Fibroblast of skin of left biceps (primary cell): ENCODE measurements around the gene PIRT.
"Not testable (repeated sequence)": the region's sequence is repeated elsewhere in the genome, so short reads cannot be mapped to it uniquely, and the experiment has no call there.

Source experiments
- DNase-seq, 2 experiments: peaks; one replicate each; pipeline ENCODE4 v3.0.0-alpha.2; 2013; ENCODE audit warnings: low read depth in 2 of 2

The PIRT gene

DNA sequence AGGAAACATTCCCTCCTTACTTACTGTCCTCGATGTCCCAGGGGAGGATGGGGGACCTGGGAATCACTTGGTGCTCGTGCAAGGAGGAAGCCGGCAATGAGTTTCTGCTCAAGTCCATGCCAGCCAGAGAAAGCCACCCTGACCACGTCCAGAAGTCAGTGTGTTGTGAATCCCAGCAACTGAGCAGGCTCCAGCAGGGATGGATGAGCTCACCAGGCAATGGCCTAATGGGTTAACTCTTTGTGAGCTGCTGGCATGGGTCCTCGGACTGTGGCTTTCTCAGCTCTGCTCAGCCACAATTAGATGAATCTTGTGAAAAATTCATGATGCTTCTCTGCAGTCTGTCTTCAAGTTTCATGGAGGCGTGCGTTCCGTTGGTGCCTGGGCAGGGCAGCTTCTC lies at the start of gene PIRT:
Gene PIRT, minus strand, starts transcription at position 167 of the 400 bp plus-strand sequence. CDS start 12,442 bp downstream, outside the sequence.
- DNase-seq: no peak

GRCh38 chr17:10881959-10882358 lies 44.1 kb upstream of the PIRT start:
- DNase-seq: no peak

DNA sequence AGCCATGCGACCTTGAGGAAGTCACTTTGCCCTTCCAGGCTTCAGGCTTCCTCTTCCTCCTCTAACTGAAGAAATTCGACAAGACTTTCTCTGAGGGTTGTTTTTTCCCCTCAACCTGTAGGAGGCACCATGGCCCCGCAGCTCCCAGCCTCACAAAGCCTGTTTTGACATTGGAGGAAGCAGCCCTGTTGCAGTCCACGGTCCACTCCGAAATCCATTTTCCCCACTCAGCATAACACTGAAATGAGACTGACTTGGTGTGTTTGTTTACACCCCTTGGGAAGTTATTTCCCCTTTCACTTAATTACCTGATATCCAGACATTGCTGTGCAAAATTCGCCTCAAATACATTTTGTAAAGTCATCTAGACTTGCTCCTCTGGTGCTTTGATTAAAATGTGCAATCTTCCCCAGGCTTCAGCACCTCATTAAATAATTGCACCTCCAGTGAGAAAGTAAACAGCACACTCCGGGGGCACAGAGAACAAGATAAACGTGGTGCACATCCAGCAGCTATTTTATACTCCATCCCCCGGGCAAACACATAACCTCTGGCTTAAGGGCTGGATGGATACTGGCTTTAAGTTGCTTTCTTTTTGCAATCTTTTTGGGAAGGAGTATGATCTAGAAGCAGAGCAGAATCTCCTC lies 41.4 kb upstream of the PIRT start:
- no peak for DNase-seq

DNA sequence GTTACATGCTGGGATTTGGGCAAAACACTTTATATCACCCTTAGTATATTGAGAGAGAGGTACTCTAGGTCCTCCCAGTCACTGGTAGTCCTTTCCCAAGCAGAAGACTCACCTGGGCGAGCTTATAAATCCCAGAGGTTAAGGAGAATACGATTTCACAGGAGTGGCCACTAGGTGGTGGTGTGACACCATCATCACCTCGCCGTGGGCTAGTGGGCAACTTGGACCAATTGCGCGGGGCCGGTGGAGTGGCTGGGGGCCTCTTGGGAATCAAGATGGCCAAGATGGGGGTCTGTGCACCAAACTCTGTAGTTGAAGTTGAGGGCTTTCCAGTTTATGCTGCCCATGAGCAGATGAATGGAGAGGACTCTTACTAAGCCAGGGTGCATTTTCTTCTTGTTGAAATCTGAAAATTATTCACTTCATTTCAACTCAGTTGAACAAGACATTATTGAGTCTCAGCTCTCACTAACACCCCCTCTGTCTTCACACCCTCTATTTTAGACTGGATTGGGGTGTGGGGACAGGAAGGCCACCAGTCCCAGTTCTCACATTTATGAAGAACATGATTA lies 38.2 kb upstream of the PIRT start:
- no peak for DNase-seq

- no peak for DNase-seq
These were observed 37.6 kb upstream of the PIRT start for GRCh38 chr17:10875430-10875851.

GRCh38 chr17:10871914-10872313 lies 34.0 kb upstream of the PIRT start:
- DNase-seq: no peak

- no peak for DNase-seq
These were observed 32.6 kb upstream of the PIRT start for GRCh38 chr17:10870336-10871050.

DNA sequence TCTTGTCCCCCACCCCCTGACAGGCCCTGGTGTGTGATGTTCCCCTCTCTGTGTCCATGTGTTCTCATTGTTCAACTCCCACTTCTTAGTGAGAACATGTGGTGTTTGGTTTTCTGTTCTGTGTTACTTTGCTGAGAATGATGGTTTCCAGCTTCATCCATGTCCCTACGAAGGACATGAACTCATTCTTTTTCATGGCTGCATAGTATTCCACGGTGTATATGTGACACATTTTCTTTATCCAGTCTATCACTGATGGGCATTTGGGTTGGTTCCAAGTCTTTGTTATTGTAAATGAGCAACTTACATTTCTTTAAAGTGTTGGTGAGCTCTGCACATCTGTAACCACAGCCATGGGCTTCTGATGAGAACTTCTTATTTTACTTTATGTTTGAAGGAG lies 30.9 kb upstream of the PIRT start:
- not testable (repeated sequence) for DNase-seq

DNA sequence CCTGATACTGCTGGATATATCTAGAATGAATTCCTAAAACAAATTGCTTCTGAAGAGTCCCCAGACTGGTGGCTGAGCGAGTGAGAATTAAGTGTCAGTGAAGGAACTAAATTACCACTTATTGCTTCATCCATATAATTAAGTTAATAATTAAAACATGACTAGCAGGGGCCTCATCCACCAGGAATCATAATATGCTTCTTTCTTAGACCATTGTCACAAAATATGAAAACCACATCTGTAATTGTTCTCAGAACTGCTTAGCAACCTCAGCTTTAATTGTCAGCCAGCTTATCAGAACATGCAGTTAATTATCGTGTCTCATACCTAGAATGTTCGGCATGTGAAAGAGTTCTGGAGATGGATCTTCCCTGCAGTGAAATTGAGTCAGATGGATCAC lies 21.2 kb upstream of the PIRT start:
- no peak for DNase-seq

GRCh38 chr17:10857976-10858375 lies 20.1 kb upstream of the PIRT start:
- no peak for DNase-seq

GRCh38 chr17:10846636-10847035 lies 8.7 kb upstream of the PIRT start:
- not testable (repeated sequence) for DNase-seq

- DNase-seq: no peak
These were observed 7.5 kb upstream of the PIRT start for GRCh38 chr17:10845388-10845751.

DNA sequence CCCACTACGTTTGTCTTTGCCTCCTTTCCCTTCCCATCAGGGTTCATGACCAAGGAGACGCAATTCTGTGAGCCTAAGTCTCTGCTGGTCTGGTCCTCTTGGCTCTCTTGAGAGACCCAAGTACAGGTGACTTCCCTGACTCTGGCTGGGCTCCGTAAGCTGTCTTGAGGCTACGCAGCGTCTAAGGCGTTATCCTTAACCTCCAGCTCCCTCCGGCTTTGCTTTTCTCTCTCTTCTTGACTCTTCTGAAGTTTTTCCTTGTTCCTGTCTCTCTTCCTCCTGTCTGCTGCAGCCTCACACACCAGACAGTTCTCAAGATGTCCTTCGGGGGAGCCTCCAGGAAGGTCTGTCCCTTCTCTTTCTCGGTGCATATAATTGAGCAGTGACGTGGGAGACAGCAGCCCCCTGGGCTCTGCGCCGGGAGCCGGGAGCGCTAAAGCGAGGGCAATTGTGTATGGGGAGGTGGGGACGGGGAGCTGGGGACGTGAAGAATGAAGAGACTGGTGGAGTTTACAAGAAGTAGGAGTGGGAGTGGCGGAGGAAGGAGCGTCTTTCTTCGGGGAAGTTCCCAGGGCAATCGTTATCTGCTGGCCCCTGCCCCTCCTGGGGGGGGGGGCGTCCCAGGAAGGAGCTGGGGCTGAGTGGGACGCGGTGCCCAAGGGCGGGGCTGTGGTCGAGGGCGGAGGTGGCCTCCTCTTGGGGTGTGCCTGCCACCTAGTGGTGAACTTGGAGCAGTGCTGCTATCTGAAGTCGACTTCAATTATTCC lies 6.9 kb upstream of the PIRT start:
- DNase-seq: peak; percentile 2 to 19

DNA sequence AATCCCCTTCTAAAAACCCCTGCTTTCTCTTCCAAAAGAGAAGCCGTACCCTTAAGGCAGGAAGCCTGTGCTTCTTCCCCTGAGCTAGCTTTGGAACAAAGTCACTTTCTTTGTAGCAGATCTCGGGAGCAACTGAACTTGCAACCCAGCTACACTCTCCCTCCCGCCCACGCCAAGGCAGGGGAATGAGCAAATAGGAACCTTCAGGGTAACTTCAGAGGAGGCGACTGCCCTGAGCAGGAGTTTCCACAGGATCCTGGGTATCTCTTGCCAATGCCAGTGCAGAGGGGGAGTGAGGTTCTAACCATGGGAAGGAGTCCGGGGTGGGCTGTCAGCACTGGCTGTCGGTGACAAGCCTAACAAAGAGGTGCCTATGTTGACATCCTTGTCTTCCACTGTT lies 5.9 kb upstream of the PIRT start:
- DNase-seq: no peak

DNA sequence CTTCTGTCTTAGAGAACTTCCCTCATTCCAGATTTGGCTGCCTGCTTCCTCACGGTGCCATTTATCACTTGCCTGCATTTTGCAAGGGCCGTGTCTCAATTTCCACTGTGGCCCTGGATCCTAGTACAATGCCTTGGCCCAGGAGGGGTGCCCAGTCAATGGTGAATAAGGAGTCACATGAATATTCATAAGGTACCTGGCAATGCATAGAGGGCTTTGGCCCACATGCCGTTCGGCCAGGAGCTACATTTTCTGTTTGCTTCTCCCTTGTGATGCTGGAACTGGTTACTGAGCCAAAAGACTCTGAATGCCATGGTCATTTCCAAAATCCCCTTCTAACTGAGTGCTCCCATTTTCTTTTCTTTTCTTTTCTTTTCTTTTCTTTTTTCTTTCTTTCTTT lies 4.8 kb upstream of the PIRT start:
- no peak for DNase-seq

GRCh38 chr17:10838682-10839081 lies 795 bp upstream of the PIRT start:
- no peak for DNase-seq

- no peak for DNase-seq
These were observed 809 bp downstream of the PIRT start for GRCh38 chr17:10836966-10837590.

DNA sequence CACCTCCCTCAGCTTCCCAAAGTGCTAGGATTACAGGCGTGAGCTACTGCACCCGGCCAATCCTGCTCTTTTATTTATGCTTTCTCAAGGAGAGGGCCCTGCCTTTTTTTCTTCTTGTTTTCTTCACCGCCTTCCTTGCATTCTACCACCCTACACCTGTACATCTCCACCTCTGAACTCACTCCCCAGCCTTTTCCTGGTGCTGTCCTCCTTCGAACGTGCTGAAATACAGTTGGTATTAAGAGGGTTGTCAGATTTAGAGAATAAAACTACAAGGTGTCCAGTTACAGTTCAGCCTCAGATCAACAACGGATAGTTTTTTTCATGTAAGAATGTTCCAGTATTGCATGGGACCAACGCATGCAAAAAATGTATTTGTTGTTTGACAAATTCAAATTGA lies 1.7 kb downstream of the PIRT start:
- no peak for DNase-seq

DNA sequence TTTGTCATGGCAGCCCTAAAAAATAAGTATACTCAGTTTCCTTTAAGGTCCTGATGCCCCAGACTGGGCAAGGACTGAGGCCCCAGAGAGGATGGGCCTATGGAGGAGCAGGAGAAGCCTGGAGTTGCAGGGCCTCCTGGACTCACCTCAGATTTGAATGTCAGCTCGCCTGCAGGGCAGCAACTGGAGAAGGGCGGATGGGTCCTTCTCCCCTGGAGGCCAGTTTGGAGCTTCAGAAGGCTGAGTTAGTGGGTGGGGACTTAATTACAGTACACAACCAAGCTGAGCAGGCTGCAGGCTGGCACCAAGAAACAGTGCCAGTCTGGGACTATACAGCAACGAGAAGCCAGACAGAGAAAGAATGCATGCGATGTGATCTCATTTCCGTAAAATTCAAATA lies 6.2 kb downstream of the PIRT start:
- DNase-seq: no peak

DNA sequence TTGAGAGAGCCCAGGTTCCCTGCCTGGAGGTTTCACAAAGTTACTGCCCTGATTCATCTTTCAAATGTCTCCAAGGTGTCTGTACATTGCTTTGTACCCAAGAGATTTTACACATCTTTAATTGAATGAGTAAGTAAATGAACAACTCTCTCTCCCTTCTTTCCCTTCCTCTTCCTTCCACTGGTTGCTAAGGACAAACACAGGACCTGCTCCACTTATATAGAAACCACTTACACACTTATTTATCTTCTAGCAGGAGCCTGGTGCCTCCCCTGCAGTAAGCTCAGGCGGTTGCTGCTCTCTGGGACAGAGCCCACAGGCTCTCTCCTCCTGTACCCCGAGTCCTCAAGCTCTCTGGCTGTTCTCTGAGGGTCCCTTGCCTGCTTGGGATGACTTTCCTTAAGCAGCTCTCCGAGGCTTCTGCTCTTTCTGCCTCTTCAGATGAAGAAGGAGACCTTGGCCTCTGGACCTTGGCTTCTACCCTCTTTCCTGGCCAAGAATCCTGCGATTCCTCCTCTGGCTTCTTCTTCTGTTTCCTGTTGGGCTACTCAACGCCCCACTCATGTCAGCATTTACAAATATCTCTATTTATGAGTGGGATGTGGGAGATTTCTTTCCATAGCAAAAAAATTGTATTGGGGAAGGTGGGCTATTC lies 9.9 kb downstream of the PIRT start:
- no peak for DNase-seq

DNA sequence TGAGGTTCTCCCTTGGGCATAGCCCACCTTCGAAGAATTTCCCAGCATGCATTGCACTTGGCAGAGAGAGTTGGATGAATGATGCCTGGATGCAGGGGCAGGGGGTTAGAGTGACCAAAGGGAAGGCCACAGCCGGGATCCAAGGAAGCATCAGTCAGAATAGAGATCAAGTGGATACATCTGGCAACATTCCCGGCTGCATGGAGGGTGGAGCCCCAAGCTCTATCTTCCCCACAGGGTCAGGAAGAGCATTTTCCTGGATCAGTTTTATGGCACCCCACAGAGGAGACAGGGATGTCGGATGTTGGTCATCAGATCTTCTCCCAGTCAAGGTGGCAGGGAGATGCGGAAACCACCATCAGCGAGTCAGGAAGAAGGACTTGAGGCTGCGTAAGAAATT lies 13.0 kb downstream of the PIRT start:
- no peak for DNase-seq

GRCh38 chr17:10821770-10822169 lies 16.1 kb downstream of the PIRT start:
- no peak for DNase-seq
